IMR-90 (cell line): Measurements from ENCODE around the gene DHX9. TPM values are rescaled to one million over a fixed set of nuclear protein-coding genes. Genes with fewer than 3 reads are reported as not detected.

Experiments used
- ATAC-seq: fragments of 200-7000 bp; cut with Tn5 transposase; 2 replicates; pipeline ENCODE4 v1.9.1; 2020; ENCODE audit warnings: low read depth, mild to moderate bottlenecking, moderate library complexity
- BruUV-seq: library from RNA; stranded (reverse); fragments of 400-500 nt; replicated peaks from 2 replicates; lab custom pipeline; 2021; lab: Mats Ljungman, UMichigan
- CTCF ChIA-PET: fragments of 300-600 bp; formaldehyde crosslinking; extraction: SDS; loops from one replicate; lab custom pipeline; 2021; ENCODE audit warnings: antibody characterized with exemption; lab: Yijun Ruan, JAX
- POLR2A ChIA-PET: fragments of 300-600 bp; sonication (Branson Sonifier 250); formaldehyde crosslinking; loops from one replicate; lab custom pipeline; 2022; ENCODE audit warnings: antibody characterized with exemption; ENCODE audit not compliant: unreplicated experiment; lab: Charles Lee
- DNase-seq: peaks from one replicate; pipeline ENCODE4 v3.0.0; 2013
- H2AFZ ChIP-seq: replicated peaks from 2 replicates; pipeline ENCODE3; 2013; ENCODE audit warnings: low read length, mild to moderate bottlenecking; ENCODE audit not compliant: poor library complexity
- H2AK5ac ChIP-seq: 2 replicates; pipeline ENCODE4 v1.6.1; 2013; ENCODE audit warnings: low read depth, low read length, inconsistent platforms
- H2AK9ac ChIP-seq: replicated peaks from 2 replicates; pipeline ENCODE3; 2013; ENCODE audit warnings: mild to moderate bottlenecking, low read depth, low read length, moderate library complexity; ENCODE audit not compliant: poor library complexity
- H2BK120ac ChIP-seq: 2 replicates; pipeline ENCODE4 v1.6.1; 2013; ENCODE audit warnings: low read depth, low read length, inconsistent platforms
- H2BK15ac ChIP-seq: 3 replicates; pipeline ENCODE4 v1.6.1; 2013; ENCODE audit warnings: low read depth, low read length, inconsistent platforms
- H2BK20ac ChIP-seq: 2 replicates; pipeline ENCODE4 v1.6.1; 2013; ENCODE audit warnings: low read depth, mild to moderate bottlenecking, inconsistent platforms, low read length, moderate library complexity
- H2BK5ac ChIP-seq: 2 replicates; pipeline ENCODE4 v1.6.1; 2013; ENCODE audit warnings: mild to moderate bottlenecking, low read depth, low read length, inconsistent platforms; ENCODE audit not compliant: poor library complexity, severe bottlenecking
- H3K14ac ChIP-seq: replicated peaks from 2 replicates; pipeline ENCODE4 v1.6.1; 2013; ENCODE audit warnings: low read depth, low read length, inconsistent platforms
- H3K18ac ChIP-seq: 2 replicates; pipeline ENCODE4 v1.6.1; 2013; ENCODE audit warnings: low read depth, low read length, control low read depth
- H3K23ac ChIP-seq: 2 replicates; pipeline ENCODE4 v1.6.1; 2013; ENCODE audit warnings: low read depth, low read length, inconsistent platforms
- H3K27ac ChIP-seq: 2 replicates; pipeline ENCODE4 v1.5.1; 2013; ENCODE audit warnings: mild to moderate bottlenecking, control low read depth, low read length; ENCODE audit not compliant: insufficient read depth
- H3K27me3 ChIP-seq: 2 replicates; pipeline ENCODE4 v1.6.1; 2013; ENCODE audit warnings: low read length; ENCODE audit not compliant: control insufficient read depth, insufficient read depth
- H3K36me3 ChIP-seq: 2 replicates; pipeline ENCODE4 v1.6.1; 2013; ENCODE audit warnings: low read length, mixed read lengths; ENCODE audit not compliant: control insufficient read depth, insufficient read depth
- H3K4ac ChIP-seq: 2 replicates; pipeline ENCODE4 v1.6.1; 2013; ENCODE audit warnings: low read depth, low read length, inconsistent platforms
- H3K4me1 ChIP-seq: 2 replicates; pipeline ENCODE4 v1.6.1; 2013; ENCODE audit warnings: low read length, mixed read lengths; ENCODE audit not compliant: control insufficient read depth, insufficient read depth
- H3K4me2 ChIP-seq: 2 replicates; pipeline ENCODE4 v1.6.1; 2013; ENCODE audit warnings: low read depth, mild to moderate bottlenecking, control low read depth, low read length, moderate library complexity
- H3K4me3 ChIP-seq: 2 replicates; pipeline ENCODE4 v1.5.1; 2013; ENCODE audit warnings: low read depth, mild to moderate bottlenecking, control low read depth, low read length, moderate library complexity; ENCODE audit not compliant: insufficient read depth
- H3K56ac ChIP-seq: 2 replicates; pipeline ENCODE4 v1.6.1; 2013; ENCODE audit warnings: low read length, inconsistent platforms; ENCODE audit not compliant: insufficient read depth; ENCODE audit errors: extremely low read depth
- H3K79me1 ChIP-seq, 2 experiments: 2 replicates each; pipeline ENCODE4 v1.6.1; 2013; ENCODE audit warnings: low read length in 2 of 2, inconsistent platforms in 1 of 2, low read depth in 1 of 2
- H3K9ac ChIP-seq: 2 replicates; pipeline ENCODE4 v1.6.1; 2013; ENCODE audit warnings: low read depth, low read length, control low read depth
- H3K9me1 ChIP-seq: 2 replicates; pipeline ENCODE4 v1.6.1; 2013; ENCODE audit warnings: low read length, inconsistent platforms; ENCODE audit not compliant: insufficient read depth
- H3K9me3 ChIP-seq: 2 replicates; pipeline ENCODE4 v1.6.1; 2013; ENCODE audit warnings: low read length; ENCODE audit not compliant: control insufficient read depth, insufficient read depth
- H4K20me1 ChIP-seq: 2 replicates; pipeline ENCODE4 v1.6.1; 2013; ENCODE audit warnings: low read length, inconsistent platforms; ENCODE audit not compliant: insufficient read depth
- H4K5ac ChIP-seq: 2 replicates; pipeline ENCODE4 v1.6.1; 2013; ENCODE audit warnings: mild to moderate bottlenecking, low read depth, low read length, control low read depth
- H4K8ac ChIP-seq, 2 experiments: 2 replicates each; pipeline ENCODE4 v1.6.1; 2013; ENCODE audit warnings: low read depth in 2 of 2, low read length in 2 of 2, control low read depth in 1 of 2, inconsistent platforms in 1 of 2
- H4K91ac ChIP-seq: 2 replicates; pipeline ENCODE4 v1.6.1; 2013; ENCODE audit warnings: low read depth, low read length, inconsistent platforms; ENCODE audit not compliant: insufficient read depth
- CEBPB ChIP-seq: IDR thresholded peaks from 2 replicates; pipeline ENCODE4 v1.6.1; 2012; ENCODE audit warnings: low read depth, low read length, improper control_type of control experiment
- MAFK ChIP-seq: IDR thresholded peaks from 2 replicates; pipeline ENCODE4 v1.6.1; 2012; ENCODE audit warnings: low read depth, low read length, improper control_type of control experiment
- MAZ ChIP-seq: IDR thresholded peaks from 2 replicates; pipeline ENCODE4 v1.6.1; 2012; ENCODE audit warnings: low read depth, mild to moderate bottlenecking, low read length, improper control_type of control experiment, moderate library complexity, borderline replicate concordance
- WGBS, 2 experiments: methylation state at CpG; one replicate each; pipeline versions ENCODE4 v1.1.5 to v1.1.7; 2013; ENCODE audit warnings: missing lambda C conversion rate in 2 of 2; ENCODE audit not compliant: insufficient read length in 1 of 2; ENCODE audit errors: extremely low coverage in 2 of 2; 5-methylcytosine and 5-hydroxymethylcytosine counted together
- dilution Hi-C: fragments of 300-500 bp; cut with HindIII; formaldehyde crosslinking; loops from one replicate; pipeline ENCODE4 v1.14.3; 2018; ENCODE audit warnings: low sequenced_read_pairs; ENCODE audit not compliant: unreplicated experiment
- in situ Hi-C: fragments of 300-500 bp; cut with MboI; formaldehyde crosslinking; loops from 3 replicates; pipeline ENCODE4 v1.14.3; 2019; ENCODE audit warnings: low sequenced_read_pairs, inconsistent platforms, mixed read lengths
- intact Hi-C: fragments of 100-400 bp; cut with micrococcal nuclease; formaldehyde crosslinking; loops from 2 replicates; pipeline ENCODE4 v1.10.0; 2022
- polyA plus RNA-seq, 3 experiments: library from polyadenylated mRNA; depleted of rRNA; stranded (reverse); fragments of >200 nt; gene quantifications; 2 replicates each; pipeline ENCODE4 v1.2.3, GENCODE V29; 2012; ENCODE audit warnings: low replicate concordance in 1 of 3
- total RNA-seq: library from RNA; depleted of rRNA; stranded (reverse); fragments of >200 nt; gene quantifications from 2 replicates; pipeline ENCODE4 v1.2.3, GENCODE V29; 2012

DHX9 gene
- total and polyA plus RNA-seq, 2 of the 4 experiments (the other 2 are of a cell fraction), result 119 to 211 TPM

DNA sequence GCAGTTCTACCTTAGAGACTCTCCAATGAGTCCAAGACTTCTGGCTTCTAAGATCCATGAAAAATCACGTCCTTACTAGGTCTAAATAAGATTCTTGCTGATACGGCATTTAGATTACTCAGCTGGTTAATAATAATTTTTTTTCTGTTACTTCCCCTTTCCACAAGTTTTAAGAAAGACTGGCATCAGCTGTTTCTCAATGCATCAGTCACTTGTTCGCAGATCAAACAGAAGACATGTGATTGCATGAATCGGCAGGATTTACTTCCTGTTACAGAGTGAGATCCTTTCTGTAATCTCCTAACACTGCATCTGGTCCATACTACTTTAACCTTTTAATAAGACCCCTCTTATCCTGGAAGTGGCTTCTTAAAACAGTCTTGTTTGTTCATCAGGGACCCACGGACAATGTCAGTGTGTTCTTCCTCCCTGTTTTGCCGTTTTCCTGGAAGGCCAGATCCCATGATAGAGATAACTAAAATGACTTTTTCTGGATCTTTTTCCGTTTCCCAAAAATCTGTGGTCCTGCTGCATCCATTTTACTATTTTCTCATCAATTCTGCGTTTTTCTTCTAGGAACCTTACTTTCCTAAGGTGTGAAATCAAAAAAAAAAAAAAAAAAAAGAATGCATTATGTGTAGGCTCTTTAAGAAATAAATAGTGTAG, 43.5 kb upstream of the DHX9 start:
- CTCF ChIA-PET, result interaction anchor here (1.0 kb wide), 1 partner anchor 200 kb away, joined by 3 read pairs; no protein-coding TSS in a partner anchor
- TF ChIP-seq MAFK (peak; percentile 74), CEBPB (no peak), MAZ (no peak)
- no peak overlapping the region for H2BK120ac ChIP-seq
- no peak overlapping the region for H2BK20ac ChIP-seq
- H2BK5ac ChIP-seq, result no peak overlapping the region
- BruUV-seq, result no TSS peak
- H3K27ac ChIP-seq, result no peak overlapping the region
- no peak overlapping the region for H4K91ac ChIP-seq
- no peak overlapping the region for H3K9ac ChIP-seq
- H3K4ac ChIP-seq, result no peak overlapping the region
- H3K79me1 ChIP-seq, result no peaks in the 10 kb centered on the region
- intact Hi-C loops, result no loop called here
- H2AK5ac ChIP-seq, result no peak overlapping the region
- H3K23ac ChIP-seq, result no peak overlapping the region
- POLR2A ChIA-PET, result no interaction called here
- H3K27me3 ChIP-seq, result peaks cover 14% of the 10 kb centered on the region
- no peak overlapping the region for H3K18ac ChIP-seq
- H3K9me3 ChIP-seq, result no peaks in the 10 kb centered on the region
- in situ Hi-C loops, result loop anchor here (25.0 kb wide), 1 partner anchor 708 kb away; no protein-coding TSS in a partner anchor
- no peak overlapping the region for H3K14ac ChIP-seq
- H2AK9ac ChIP-seq, result no peak overlapping the region
- H3K56ac ChIP-seq, result no peak overlapping the region
- ATAC-seq (no peak), DNase-seq (no peak)
- H4K8ac ChIP-seq, result no peak overlapping the region
- no peaks in the 10 kb centered on the region for H4K20me1 ChIP-seq
- H3K36me3 ChIP-seq, result no peaks in the 10 kb centered on the region
- H3K4me2 ChIP-seq, result no peak overlapping the region
- H2AFZ ChIP-seq, result no peak overlapping the region
- no peaks in the 10 kb centered on the region for H3K9me1 ChIP-seq
- WGBS, 2 experiments, result 57% methylated on average over 1 of the region's 8 CpGs; no CpG with 5 or more reads in 1 of the 2 experiments
- no peaks in the 10 kb centered on the region for H3K4me1 ChIP-seq
- dilution Hi-C loops, result no loop called here
- H4K5ac ChIP-seq, result no peak overlapping the region
- H3K4me3 ChIP-seq, result no peak overlapping the region
- no peak overlapping the region for H2BK15ac ChIP-seq
